HG03469 (cell line): ENCODE results near the gene ENTPD6.
"Not testable (repeated sequence)": the region's sequence is repeated elsewhere in the genome, so short reads cannot be mapped to it uniquely, and the experiment has no call there.

Source experiments
- ATAC-seq: cut with Tn5 transposase; IDR thresholded peaks from one replicate; pipeline ENCODE4 v1.9.1; 2021; ENCODE audit warnings: mild to moderate bottlenecking, moderate library complexity, moderate number of reproducible peaks; ENCODE audit not compliant: unreplicated experiment

The ENTPD6 gene

DNA sequence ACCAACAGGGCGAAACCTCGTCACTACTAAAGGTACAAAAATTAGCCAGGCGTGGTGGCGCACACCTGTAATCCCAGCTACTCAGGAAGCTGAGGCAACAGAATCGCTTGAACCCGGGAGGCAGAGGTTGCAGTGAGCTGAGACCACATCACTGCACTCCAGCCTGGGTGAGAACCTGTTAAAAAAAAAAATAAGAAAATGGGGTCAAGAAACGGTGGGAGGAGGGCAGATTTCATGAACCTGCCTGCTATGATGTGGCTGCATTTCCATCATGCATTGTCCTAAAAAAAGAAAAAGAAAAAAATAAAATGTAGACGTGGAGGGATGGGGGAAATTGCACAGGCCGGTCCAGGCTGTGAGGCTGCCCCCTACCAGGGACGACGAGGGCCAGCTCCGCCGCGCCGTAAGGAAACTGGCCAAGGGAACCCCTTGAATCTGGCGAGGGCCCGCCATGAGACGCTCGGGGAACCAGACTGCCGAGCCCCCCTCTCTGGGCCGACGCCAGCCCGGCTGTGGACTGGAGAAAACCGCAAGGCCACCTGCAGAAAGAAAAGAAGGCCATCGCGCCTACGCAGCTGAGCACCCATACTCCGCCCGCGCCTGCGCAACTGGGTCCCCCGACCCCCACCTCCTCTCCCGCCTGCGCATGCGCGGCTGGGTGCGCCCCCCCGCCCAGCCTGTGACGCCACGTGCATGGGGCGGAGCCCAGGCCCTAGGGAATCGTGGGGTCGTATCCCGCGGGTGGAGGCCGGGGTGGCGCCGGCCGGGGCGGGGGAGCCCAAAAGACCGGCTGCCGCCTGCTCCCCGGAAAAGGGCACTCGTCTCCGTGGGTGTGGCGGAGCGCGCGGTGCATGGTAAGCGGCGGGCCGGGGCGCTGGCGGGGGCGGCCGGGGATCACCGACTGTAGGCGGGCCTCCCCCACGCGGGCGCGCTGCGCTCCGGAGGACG, at the start of gene ENTPD6:
Gene ENTPD6, plus strand, starts transcription at position 699 of the 948 bp plus-strand sequence. CDS start 10,825 bp downstream, outside the sequence.
- ATAC-seq, result peak; percentile 62

- no peak for ATAC-seq
These were observed 48.5 kb upstream of the ENTPD6 start for GRCh38 chr20:25146976-25147375.

DNA sequence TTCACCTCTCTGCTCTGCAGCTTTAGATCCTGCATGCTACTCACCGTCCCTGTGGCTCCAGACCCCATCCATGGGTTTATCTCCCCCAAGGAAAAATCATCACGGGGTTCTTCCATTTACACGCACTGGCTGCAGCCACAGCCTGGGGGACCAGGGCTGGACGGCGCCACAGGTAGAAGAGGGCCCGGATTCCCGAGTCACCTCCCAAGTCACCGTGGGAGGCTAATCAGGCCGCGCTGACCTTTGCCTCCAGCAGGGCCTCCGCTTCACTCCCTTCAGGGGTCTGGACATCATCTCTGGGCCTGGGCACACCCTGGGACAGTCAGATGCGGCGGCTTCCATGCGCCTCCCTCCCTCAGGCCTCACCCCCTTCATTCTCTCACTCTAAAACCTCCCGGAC, 47.8 kb upstream of the ENTPD6 start:
- ATAC-seq, result no peak

GRCh38 chr20:25148181-25148981, 47.1 kb upstream of the ENTPD6 start:
- ATAC-seq, result no peak

DNA sequence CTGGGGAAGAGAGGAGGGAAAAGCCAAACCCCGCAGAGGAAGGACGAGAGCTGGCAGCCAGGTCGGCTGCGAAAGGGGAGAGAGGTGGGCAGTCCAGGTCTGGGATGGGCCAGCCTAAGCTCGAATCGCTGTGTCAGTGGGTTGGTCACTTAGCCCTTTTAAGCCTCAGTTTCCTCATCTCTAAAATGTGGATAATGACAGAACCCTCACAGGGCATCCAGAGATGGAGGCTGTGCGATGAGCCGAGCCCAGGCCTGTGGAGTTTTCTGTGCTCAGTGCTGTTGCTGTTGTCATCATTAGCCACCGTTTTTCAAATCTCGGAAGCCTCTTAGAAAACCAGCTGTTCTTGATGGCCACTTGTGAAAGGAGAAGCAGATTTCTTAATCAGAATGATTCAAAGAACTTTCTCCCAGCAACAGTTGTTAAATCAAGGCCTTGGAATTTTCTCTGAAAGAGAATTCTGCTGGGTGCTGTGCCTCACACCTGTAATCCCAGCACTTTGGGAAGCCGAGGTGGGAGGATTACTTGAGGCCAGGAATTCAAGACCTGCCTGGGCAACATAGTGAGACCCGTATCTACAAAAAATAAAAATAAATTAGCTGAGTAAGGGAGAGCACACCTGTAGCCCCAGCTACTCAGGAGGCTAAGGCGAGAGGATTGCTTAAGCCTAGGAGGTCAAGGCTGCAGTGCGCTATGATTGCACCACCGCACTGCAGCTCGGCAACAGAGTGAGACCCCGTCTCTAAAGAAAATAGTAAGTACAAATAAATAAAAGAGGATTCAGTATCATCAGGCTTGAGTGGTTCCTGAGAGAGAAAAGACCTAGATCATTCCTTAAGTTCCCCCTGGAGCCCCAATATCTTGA, 46.3 kb upstream of the ENTPD6 start:
- ATAC-seq, result no peak

DNA sequence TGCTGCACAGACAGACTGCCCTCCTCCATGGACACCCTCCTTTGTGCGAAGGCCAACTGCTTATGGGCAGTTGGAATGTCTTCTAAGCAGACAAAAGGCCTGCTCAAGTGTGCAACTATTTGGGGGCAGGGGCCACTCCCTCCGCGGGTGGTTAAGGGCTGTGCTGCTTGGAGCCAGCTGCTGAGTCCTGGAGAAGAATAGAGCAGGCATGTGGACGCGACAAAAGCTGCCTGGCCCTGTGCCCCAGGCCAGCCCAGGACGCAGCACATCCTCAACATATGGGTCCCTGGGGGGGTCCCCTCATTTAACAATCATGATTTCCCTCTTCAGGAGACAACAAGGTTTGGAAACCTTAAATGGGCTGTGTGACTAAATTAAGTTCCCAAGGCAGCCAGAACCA, 45.5 kb upstream of the ENTPD6 start:
- ATAC-seq, result no peak

- ATAC-seq, result no peak
These were observed 37.5 kb upstream of the ENTPD6 start for GRCh38 chr20:25158043-25158442.

DNA sequence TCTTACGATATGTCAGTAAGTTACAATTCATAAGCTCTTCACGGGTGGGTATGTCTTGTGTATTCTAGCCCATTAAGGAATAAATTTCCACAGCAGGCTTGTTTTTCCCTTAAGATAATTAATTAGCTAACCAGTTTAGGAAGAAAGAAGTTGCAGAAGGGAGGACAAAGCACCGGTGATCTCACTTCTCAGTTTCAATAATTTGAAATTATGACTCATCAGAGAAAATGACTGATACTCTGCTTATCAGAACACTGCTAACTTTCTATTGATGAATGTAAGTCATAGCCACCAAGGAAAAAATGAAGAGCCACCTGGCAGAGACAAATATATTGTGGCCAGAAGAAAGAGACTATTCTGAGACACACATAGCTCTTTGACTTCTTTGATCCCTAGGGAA, 35.0 kb upstream of the ENTPD6 start:
- no peak for ATAC-seq

- no peak for ATAC-seq
These were observed 34.6 kb upstream of the ENTPD6 start for GRCh38 chr20:25160897-25161296.

- ATAC-seq, result no peak
These were observed 30.4 kb upstream of the ENTPD6 start for GRCh38 chr20:25165128-25165527.

DNA sequence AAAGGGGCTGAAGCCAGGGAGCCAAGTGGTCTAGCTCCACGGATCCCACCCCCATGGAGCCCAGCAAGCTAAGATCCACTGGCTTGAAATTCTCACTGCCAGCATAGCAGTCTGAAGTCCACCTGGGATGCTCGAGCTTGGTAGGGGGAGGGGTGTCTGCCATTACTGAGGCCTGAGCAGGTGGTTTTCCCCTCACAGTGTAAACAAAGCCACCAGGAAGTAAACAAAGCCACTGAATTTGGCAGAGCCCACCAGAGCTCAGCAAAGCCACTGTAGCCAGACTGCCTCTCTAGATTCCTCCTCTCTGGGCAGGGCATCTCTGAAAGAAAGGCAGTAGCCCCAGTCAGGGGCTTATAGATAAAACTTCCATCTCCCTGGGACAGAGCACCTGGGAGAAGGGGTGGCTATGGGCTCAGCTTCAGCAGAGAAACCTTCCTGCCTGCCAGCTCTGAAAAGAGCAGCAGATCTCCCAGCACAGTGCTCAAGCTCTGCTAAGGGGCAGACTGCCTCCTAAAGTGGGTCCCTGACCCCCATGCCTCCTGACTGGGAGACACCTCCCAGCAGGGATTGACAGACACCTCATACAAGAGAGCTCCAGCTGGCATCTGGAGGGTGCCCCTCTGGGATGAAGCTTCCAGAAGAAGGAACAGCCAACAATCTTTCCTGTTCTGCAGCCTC, 29.3 kb upstream of the ENTPD6 start:
- not testable (repeated sequence) for ATAC-seq

DNA sequence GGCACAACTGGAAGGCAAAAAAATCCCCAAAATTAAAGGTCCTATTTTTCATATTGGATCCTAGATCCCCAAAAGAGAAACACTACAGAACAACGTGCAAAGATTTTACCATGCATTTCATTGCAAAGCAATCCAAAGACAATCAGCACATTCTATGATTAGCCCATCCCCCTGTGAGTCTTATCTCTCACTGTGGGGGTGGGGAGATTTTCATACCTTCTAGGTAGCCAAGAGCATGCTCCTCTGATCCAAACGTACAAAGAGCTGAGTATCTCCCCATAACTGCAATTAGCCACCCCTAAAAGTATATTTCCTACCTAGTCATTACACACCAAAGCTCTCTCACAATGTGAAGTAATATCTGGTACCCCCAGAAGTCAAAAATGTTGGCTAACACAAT, 22.2 kb upstream of the ENTPD6 start:
- ATAC-seq, result no peak

DNA sequence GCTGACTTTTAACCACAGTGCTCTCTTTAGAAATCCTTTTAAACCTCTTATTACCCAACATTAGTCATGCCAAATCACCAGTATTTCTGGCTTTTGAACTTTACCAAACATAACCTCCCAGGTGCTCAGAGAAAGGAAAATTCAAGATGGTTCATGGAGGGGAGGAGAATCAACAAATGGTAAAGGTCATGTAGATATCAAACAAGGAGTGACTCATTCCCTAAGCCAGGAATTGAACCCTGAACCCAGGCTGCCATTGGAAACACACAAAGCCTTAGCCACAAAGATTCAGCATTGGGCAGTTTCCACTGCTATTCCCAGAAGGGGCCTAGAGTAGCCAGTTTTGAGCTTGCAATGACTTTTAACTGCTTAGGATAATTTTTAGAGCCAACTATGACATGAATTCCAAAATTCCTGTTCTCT, 21.6 kb upstream of the ENTPD6 start:
- ATAC-seq, result no peak

DNA sequence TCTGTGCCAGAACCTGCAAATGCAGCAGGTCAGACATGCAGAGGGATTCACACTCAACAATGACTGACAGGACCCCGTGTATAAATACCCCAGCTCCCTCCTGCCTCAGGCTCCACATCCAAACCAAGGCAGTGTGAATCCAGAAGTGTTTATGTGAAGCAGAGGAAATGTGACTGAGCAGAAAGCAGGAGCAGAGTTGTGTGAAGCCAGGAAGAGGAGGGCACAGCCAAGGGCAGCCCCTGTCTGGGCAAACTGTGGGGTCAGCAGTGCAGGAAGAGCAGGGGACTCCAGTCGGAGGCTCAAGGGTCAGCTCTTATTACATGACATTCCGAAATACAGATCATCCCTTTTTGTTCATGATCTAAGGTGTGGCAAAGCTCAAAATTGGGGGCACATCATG, 19.3 kb upstream of the ENTPD6 start:
- ATAC-seq, result no peak

- no peak for ATAC-seq
These were observed 17.6 kb upstream of the ENTPD6 start for GRCh38 chr20:25177890-25178321.

DNA sequence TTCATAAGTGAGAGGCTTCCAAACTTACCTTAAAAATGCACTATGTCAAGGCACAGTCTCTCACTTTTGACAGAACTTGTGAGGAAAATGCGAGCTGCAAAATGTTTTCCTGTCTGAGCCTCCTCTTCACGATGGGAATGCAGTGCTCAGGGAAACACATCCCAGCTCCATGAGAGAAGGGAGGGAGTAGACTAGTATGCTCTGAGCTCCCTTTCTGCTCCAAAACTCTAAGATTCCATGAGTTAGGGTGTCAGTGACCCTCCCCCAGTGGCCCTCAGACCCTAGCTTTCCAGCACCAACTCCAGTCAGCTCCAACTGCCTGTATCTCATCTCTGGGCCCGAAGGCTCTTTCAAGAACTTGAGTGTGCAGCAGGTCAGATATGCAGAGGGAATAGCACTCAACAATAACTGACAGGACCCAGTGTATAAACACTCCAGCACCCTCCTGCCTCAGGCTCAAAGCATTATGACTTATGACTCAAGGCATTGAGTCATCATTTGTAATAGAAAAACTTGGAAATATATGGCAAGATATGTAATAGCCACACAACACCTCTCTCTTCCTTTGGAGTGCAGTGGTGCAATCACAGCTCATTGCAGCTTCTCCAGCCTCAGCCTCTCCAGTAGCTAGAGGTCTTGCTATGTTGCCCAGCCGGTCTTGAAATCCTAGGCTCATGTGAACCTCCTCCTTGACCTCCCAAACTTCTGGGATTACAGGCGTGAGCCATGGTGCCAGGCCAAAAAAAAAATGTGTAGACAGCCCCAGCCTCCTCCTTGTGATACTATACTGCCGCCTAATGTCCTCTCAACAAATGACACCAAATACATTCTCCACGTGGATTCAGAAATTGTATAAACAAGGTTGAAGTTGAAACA, 16.7 kb upstream of the ENTPD6 start:
- no peak for ATAC-seq

DNA sequence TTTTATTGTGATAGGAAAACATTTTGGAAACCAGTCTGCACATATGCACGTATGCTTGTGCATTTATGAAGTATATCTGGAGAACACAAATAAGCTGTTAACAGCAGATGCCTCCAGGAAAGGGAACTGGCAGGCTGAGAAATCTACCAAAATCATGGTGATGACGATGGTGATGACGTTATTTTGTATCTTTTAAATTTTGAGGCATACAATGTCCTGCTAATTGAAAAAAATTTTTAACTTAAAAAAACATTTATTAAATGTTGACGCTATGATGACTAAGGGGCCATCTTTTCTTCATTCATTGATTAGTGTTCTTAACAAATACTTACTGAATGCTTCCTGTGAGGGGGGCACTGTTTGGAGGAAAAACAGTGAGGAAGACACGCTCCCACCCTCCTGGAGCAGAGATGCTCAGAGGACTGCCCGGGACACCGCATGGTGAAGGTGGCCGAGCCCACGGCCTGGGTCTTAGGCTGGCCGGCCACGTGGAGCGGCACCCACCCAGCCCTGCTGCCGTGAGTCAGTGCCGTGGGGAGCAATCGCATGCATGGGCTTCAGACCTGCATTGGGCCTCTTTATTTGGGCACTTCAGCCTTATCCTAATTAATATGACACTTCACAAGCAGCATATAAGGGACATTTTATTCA, 15.9 kb upstream of the ENTPD6 start:
- no peak for ATAC-seq

DNA sequence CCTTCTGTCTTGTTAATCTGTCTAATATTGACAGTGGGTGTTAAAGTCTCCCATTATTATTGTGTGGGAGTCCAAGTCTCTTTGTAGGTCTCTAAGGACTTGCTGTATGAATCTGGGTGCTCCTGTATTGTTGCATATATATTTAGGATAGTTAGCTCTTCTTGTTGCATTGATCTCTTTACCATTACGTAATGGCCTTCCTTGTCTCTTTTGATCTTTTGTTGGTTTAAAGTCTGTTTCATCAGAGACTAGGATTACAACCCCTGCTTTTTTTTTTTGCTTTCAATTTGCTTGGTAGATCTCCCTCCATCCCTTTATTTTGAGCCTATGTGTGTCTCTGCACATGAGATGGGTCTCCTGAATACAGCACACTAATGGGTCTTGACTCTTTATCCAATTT, 11.1 kb upstream of the ENTPD6 start:
- not testable (repeated sequence) for ATAC-seq

DNA sequence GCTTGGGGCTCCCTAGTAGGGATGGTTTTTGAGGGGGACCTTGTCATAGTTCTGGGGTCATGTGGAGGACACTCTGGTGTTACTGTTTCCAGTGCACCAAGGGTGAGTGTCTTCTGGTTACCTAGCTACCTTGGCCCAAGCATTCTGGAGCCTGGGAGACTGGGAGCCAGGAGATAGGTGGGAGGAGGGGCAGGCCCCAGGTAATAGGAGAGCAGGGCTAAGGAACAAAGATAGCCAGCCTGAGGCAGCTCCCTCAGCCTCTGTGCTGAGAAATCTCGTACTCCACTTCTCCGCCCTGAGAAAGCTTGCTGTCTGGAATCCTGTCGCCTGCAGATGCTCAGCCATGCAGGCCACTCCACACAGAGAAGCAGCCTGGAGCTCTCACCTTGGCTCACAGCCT, 8.3 kb upstream of the ENTPD6 start:
- no peak for ATAC-seq
